NCI-H526 (cell line): ENCODE results near the gene SUGP1.

Experiments used
- DNase-seq, 2 experiments: peaks; one replicate each; lab custom pipeline; 2025; lab: John Stamatoyannopoulos, UW

The SUGP1 gene

DNA sequence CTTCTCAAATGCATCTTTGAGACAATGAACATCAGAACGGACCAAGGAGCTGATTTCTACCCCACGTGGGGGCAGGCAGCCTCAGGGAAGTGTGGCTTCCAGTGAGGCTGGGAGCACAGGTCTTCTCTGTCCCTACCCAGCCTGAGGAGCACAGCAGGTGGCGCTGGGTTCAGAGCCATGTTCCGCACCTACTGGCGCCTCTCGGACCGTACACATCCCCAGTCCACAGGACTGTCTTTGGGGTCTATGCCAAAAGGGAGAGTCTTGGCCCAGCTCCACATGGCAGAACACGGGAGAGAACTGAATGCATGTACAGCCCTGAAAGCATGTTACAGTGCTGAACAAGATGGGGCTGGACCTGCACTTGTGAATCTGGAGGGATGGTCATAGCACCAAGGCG, 22.6 kb downstream of the SUGP1 start:
- DNase-seq = no peak

GRCh38 chr19:19296953-19297689, 23.2 kb downstream of the SUGP1 start:
- no peak for DNase-seq

GRCh38 chr19:19294914-19295313, 25.4 kb downstream of the SUGP1 start:
- DNase-seq = no peak

- DNase-seq = no peak
Measured at GRCh38 chr19:19292607-19293006, 27.7 kb downstream of the SUGP1 start.

GRCh38 chr19:19285686-19286085, 34.6 kb downstream of the SUGP1 start:
- no peak for DNase-seq

GRCh38 chr19:19280561-19280960, 39.7 kb downstream of the SUGP1 start:
- no peak for DNase-seq

DNA sequence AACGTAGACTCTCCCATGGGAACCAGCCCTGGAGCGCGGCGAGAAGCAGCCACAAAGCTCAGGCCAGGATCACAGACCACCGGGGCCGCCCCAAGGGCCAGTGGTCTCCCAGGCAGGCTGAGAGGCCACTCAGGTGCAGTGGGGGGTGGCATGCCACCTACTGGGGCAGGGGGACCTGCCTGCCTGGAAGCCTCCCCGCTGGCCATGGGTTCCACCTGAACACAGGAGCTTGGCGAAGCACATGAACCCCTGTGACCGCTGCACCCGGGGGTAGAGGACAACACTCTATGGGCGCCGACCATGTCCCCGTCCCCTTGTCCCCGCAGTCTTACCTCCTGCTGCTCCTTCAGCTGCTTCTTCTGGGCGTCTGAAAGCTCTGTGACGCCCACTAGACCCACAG, 40.5 kb downstream of the SUGP1 start:
- no peak for DNase-seq

GRCh38 chr19:19279062-19279612, 41.2 kb downstream of the SUGP1 start:
- no peak for DNase-seq

- DNase-seq = no peak
Measured at GRCh38 chr19:19278315-19278714, 42.0 kb downstream of the SUGP1 start.

- no peak for DNase-seq
Measured at GRCh38 chr19:19276851-19277250, 43.5 kb downstream of the SUGP1 start.

DNA sequence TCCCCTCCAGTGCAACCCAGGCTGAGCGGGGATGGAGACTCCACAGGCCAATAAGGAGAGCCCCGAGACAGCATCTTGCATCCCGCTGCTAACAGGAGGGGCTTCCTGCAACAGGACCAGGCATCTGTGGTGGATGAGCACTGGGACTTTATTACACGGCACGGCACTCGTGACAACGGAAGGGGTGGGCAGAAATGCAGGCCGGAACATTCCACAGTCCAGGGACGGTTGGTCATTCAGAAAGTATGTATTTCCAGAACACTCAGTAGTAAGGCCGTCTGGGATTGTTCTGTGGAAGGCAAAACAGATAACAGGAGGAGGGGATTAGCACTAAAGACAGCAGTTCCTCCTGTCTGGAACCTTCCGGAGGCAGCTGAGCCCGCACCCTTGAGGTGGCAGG, 43.9 kb downstream of the SUGP1 start:
- no peak for DNase-seq

GRCh38 chr19:19274716-19275565, 45.4 kb downstream of the SUGP1 start:
- DNase-seq = no peak

GRCh38 chr19:19274146-19274545, 46.2 kb downstream of the SUGP1 start:
- no peak for DNase-seq

- no peak for DNase-seq
Measured at GRCh38 chr19:19271828-19272599, 48.3 kb downstream of the SUGP1 start.

GRCh38 chr19:19270749-19271571, 49.3 kb downstream of the SUGP1 start:
- no peak for DNase-seq

DNA sequence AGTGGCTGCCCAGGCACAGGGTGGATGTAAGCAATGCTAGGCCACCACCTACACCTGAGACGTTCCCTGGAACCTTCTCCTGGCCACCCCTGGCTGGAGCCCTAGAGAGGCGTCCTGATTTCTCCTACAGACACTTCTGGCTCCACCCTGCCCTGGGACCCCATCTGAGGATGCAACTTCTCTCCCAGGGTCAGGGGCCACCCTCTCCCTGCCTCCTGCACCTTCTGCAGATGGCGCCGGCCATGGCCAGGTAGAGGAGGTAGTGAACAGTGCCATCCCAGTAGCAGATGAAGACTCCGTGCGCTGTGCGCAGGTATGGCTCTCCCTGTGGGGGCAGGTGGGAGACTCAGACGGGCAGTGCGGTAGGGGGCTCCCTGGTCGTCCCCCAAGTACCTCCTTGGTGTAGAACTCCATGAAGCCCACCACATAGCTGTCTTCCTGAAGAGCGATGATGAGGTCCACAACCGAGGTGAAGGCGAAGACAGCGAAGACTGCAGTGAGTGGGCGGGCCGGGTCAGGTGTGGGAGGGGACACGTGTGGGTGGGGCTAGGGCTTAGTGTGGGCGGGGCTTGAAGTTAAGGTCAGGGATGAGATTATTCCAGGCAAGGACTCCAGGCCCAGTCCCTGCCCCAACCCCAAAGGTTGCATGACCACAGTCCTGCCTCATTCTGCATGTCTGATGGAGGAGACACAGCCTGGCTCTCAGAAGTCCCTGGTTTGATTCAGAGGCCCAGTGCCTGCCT, 50.2 kb downstream of the SUGP1 start:
- no peak for DNase-seq

DNA sequence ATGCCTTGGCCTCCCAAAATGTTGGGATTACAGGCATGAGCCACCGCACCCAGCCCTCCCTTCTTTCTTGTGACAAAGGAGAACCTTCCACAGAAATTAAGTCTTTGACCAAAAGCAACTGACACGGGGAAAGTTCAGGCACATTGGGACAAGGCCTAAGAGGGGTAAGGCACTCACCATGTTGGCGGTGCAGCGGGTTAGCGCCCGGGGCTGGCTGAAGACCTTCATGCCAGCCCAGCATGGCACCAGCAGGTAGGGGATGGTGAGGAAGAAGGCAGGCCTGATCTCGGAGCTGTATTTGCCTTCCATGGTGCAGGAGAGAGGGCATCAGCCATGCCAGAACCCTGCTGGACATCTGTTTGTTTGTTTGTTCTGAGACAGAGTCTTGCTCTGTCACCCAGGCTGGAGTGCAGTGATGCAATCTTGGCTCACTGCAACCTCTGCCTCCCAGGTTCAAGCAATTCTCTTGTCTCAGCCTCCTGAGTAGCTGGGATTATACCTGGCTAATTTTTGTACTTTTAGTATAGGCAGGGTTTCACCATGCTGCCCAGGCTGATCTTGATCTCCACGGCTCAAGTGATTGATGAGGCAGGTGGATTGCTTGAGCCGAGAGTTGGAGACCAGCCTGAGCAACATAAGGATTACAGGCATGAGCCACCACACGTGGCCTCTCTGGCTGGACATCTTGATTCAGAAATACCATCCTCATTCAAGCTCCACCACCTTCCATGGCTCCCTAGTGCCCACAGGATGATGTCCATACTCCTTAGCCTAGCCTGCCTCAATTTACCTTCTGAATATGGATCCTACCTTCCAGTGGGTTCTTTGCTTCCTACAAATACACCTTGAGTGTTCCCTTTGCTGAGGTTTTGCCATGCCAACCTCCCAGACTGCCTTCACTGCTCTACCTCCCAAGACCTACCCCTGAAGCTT, 51.6 kb downstream of the SUGP1 start:
- DNase-seq = no peak

- no peak for DNase-seq
Measured at GRCh38 chr19:19267305-19267704, 53.0 kb downstream of the SUGP1 start.

DNA sequence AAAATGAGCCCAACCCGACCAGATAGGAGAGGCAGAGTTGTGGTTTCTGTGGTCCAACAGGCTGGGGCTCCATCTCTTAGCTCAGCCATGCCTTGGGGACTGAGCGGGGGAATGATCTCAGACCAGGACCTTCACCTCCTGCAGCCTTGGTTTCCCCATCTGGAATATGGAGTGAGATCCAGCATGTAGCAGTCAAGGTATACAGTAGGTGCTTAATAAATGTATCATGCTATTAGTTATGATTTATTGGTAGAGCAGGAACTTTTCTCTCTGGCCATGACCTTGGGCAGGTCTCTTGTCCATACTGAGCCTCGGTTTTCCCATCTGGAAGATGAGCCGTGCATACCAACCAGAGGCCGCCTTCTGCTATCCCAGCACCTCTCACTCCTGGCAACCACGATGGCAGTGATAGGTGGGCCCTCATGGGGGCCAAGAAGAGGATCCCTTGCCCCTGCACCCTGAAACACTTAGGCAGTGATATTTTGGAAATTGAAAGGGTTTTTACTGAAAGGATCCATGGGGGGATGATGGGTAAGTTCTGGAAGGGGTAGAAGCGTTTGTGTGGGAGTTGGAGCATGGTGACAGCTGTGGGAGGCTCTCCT, 56.3 kb downstream of the SUGP1 start:
- DNase-seq = no peak
